CD4-positive, alpha-beta T cell treated with Interferon gamma for 1 hour (primary cell): ENCODE results near the gene INPP5E.

Experiments
- DNase-seq: peaks from one replicate; pipeline ENCODE4 v3.0.0-alpha.2; 2020

The INPP5E gene

DNA sequence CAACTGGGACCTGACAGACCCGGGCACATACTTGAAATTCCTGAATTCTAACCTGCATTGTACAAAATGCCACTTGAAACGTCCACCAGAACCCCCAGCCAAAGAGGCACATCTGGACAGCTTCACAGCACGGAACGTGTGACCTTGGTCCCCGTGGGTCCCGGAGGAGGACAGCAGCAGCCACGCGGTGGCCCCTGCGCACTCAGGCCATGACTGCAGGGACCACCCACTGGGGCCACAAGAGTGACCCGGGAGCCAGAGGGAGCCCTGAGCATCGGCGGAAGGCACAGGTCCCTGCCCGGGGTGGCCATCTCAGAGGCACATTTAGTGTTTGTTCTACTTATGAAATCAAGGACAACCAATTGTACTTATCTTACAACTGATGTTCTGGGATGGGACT is 37.6 kb downstream of the INPP5E start:
- no peak for DNase-seq

DNA sequence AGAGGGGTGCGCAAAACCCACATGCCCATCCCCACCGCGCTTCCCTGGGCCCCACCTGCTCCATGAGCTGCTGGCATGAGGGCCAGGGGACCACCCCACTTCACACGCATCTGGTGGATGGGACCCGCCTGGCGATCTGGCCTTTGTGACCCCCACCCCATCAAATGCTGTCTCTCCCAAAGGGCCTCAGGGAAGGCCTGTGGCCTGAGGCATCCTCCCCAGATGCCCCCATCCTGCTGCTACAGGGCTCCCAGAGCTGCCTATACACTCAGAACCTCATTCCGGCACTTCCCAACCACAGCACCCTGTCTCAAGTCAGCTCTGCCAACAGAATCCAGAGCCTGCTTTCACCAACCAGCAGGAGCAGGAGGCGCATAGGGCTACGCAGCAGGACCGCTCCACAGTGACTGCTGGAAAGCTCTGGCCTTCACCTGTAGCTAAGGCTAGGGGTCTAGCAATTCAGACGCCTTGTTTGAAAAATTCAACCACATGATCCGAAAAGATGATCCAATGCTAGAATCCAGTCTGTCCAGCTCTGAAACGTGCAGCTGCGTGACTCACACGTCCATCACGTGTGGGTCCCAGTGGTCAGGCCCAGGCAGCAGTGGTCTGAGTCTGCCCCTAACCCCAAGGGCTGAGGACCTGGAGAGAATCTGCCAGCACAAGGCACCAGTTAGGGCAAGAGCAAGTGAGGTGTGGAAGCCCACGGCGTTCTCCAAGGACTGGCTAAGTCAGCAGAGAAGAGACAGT is 38.3 kb downstream of the INPP5E start:
- no peak for DNase-seq

- DNase-seq, result peak; percentile 88
These were observed 39.4 kb downstream of the INPP5E start, which contains the start of gene SNAPC4 for GRCh38 chr9:136400038-136400834. Gene SNAPC4, minus strand, starts transcription at chr9:136400170. Its CDS starts 1,742 bp downstream, at chr9:136398428.

GRCh38 chr9:136399176-136400037 is 40.2 kb downstream of the INPP5E start:
- DNase-seq, result peak; percentile 20

GRCh38 chr9:136398286-136398685 is 41.4 kb downstream of the INPP5E start:
- DNase-seq, result no peak

GRCh38 chr9:136397643-136398042 is 42.0 kb downstream of the INPP5E start:
- DNase-seq, result no peak

GRCh38 chr9:136396219-136396515 is 43.5 kb downstream of the INPP5E start:
- no peak for DNase-seq

DNA sequence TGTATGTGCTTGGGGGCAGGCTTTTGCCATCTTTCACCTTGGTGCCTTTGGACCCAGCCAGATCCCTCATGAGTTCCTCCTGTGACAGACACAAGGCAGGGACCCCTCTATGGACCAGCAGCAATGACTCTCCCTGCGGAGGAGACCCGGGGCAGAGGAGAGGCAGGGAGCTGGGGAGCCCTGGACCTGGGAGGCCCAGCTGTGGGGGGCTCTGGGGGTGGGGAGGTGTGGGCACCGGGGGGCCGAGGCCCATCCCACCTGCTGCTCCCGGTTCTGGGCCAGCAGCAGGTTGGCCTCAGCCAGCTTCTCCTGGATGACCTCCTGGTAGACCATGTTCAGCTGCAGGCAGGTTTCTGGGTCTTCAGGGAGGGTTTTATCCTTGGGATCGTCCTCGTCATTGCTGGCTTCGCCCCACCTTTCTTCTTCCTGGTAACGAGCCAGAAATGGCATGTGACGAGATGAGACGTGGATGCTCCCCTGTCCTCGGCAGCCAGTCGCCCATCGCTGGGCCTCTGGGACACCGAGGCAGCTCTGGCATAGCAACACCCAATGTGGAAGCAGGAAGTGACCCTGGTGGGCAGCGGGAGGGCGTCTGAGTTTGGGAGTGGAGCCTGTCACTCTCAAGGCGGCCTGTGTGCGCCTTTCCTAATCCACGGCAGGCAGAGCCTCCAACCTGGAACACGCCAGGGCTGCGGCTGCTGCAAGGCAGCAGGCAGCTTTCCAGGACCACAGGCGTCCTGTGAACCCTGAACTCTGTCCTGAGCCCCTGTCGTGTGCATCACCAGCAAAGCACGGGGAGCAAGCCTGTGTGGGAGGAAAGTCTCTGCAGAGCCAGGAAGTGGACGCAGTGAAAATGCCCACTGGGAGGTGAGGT is 44.1 kb downstream of the INPP5E start:
- DNase-seq, result no peak

GRCh38 chr9:136395020-136395340 is 44.7 kb downstream of the INPP5E start:
- DNase-seq, result no peak

- no peak for DNase-seq
These were observed 45.2 kb downstream of the INPP5E start for GRCh38 chr9:136394312-136395019.

GRCh38 chr9:136393531-136393930 is 46.1 kb downstream of the INPP5E start:
- no peak for DNase-seq

GRCh38 chr9:136392538-136393449 is 46.9 kb downstream of the INPP5E start:
- DNase-seq, result no peak

DNA sequence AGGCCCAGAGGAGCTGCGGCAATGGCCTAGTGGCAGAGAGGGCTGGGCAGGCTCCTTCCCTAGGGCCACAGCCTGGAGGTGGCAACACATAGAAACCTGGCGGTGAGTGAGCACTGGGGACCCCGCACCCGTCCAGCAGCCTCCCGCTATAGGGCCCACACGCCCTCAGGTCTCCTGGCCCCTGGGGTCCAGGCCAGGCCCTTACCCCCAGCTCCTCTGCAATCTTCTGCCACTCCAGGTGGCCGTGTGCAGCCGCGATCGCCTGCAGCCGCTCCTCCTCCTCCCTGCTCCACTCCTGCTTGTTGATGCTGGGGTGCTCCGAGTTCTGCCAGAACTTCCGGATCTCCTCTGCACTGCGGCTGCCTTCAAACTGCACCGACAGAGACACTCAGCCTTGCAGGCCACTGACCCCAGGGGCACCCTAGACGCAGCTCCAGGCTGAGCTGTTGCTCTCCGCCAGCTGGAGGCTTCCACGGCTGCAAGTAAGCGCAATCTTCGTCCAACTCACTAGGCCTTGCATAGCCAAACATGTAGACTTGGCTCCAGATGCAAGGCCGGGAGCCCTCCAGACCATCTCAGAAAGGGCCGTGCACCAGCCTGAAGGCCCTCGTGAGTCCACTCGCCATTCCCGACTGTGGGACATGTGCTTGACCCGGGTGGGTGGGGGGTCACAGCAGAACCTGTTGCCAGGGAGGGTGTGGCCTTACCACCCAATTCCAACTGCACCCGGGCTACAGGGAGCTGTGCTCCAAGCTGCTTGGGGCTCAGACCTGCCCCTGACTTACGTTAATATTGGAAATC is 47.7 kb downstream of the INPP5E start:
- no peak for DNase-seq

GRCh38 chr9:136389396-136389795 is 50.2 kb downstream of the INPP5E start:
- no peak for DNase-seq

GRCh38 chr9:136387217-136387616 is 52.4 kb downstream of the INPP5E start:
- no peak for DNase-seq

DNA sequence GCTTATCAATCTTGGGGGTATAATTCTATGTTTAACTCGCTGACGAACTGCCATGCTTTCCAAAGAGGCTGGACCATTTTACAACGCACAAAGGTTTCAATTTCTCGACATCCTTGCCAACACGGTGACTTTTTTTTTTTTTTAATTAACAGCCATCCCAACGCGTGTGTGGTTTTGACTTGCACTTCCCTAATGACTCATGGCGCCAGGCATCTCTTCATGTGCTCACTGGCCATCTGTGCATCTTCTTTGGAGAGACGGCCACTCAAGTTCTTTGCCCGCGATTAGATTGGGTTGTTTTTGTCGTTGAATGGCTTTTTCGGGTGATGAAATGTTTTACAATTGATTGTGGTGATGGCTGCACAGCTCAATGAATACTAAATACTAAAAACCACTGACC is 53.6 kb downstream of the INPP5E start:
- DNase-seq, result no peak

- no peak for DNase-seq
These were observed 54.6 kb downstream of the INPP5E start for GRCh38 chr9:136385015-136385414.

- no peak for DNase-seq
These were observed 56.2 kb downstream of the INPP5E start for GRCh38 chr9:136383436-136383835.

DNA sequence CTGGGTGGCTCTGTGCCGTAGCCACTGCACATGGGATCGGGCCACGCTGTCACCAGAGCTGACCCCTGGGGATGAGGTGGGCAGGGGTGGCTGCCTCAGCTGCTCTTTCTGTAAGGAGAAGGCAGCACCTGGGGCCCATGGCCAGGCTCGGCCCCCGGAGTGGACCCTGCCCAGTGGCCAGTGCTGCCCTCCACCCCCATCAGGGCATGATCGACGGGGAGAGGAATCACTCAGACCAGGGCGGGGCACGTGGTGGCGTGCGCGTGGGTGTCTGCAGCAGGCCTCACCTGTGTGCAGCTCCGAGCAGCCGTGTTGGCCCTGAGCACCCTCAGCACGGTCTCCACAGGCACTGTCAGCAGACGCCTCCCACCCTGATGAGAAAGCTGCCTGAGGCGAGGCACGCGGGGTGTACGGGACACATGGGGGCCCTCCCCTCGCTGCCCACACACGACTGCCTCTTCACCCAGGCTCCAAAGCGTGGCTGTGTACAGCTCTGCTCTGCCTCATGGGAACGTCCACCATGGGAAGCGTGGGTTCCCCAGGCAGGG is 57.6 kb downstream of the INPP5E start:
- no peak for DNase-seq

DNA sequence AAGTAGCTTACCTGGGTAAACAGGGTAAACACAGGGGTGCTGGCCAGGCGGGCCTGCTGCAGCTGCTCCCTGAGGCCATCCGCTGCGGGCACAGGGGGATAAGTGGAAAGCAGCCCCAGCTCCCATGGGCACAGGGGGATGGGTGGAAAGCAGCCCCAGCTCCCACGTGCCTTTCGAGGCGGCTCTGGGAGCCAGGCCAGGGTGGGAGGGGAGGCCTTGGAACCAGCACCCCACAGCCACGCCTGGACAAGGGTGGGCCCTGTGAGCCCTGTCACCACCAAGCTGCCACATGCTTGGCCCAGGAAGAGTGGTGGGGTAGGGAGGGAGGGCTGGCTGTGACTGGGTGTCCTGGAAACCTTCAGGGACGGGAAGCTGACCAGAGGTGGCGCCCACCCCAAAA is 58.3 kb downstream of the INPP5E start:
- no peak for DNase-seq
